Peyer's patch (tissue), 4 donors: ENCODE measurements around the gene ADGRD1.

Source experiments
- POLR2A ChIP-seq, 2 donors: fragments of 450-650 bp; IDR thresholded peaks; one replicate each; pipeline ENCODE4 v1.5.1; 2017; ENCODE audit warnings: antibody characterized with exemption in 2 of 2, mild to moderate bottlenecking in 2 of 2, moderate library complexity in 2 of 2
- TF ChIP-seq, protein P1 (sequence below), 6 experiments: fragments of 450-650 bp in 4 of 6; fragments of 200-600 bp in 2 of 6; sonication (generic) in 1 of 6; IDR thresholded peaks; one replicate each; pipeline ENCODE4 v1.5.1; 2017 to 2019; ENCODE audit warnings: antibody characterized with exemption in 6 of 6, mild to moderate bottlenecking in 3 of 6, moderate library complexity in 1 of 6

DNA sequence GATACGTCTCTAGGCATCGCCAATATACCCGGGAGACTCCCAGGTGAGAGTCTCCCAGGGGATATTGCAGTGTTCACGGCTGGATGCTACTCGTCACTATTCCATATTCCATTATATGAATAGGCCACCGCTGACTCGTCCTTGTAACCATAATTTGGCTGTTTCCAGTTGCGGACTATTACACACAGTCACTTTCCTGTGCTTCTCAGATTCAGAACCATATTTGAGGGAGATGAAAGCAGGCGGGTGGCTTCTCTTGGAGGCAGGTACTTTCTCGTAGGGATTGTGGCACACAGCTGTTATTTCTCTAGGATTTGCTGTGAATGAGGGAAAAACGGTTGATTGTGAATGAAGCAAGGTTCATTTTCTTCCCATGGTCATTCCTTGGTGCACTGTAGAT is 73.0 kb downstream of the ADGRD1 start:
- TF ChIP-seq, protein P1, sequence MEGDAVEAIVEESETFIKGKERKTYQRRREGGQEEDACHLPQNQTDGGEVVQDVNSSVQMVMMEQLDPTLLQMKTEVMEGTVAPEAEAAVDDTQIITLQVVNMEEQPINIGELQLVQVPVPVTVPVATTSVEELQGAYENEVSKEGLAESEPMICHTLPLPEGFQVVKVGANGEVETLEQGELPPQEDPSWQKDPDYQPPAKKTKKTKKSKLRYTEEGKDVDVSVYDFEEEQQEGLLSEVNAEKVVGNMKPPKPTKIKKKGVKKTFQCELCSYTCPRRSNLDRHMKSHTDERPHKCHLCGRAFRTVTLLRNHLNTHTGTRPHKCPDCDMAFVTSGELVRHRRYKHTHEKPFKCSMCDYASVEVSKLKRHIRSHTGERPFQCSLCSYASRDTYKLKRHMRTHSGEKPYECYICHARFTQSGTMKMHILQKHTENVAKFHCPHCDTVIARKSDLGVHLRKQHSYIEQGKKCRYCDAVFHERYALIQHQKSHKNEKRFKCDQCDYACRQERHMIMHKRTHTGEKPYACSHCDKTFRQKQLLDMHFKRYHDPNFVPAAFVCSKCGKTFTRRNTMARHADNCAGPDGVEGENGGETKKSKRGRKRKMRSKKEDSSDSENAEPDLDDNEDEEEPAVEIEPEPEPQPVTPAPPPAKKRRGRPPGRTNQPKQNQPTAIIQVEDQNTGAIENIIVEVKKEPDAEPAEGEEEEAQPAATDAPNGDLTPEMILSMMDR (IDR thresholded peaks at IDR 0.05), result no peak
- no peak for TF ChIP-seq POLR2A (IDR thresholded peaks at IDR 0.05)
